ENCODE results near the gene CD300LD.

GRCh38 chr17:74542166-74542565 lies 49.9 kb downstream of the CD300LD start:
- TF ChIP-seq CTCF (IDR thresholded peaks at IDR 0.05): no peak
- no peak for TF ChIP-seq POLR2A (IDR thresholded peaks at IDR 0.05)

All from Peyer's patch (tissue), 4 donors.